GM19455 (cell line): ENCODE results near the gene APOB.

Source experiments
- ATAC-seq: cut with Tn5 transposase; IDR thresholded peaks from one replicate; pipeline ENCODE4 v1.9.1; 2021; ENCODE audit not compliant: unreplicated experiment

The APOB gene

DNA sequence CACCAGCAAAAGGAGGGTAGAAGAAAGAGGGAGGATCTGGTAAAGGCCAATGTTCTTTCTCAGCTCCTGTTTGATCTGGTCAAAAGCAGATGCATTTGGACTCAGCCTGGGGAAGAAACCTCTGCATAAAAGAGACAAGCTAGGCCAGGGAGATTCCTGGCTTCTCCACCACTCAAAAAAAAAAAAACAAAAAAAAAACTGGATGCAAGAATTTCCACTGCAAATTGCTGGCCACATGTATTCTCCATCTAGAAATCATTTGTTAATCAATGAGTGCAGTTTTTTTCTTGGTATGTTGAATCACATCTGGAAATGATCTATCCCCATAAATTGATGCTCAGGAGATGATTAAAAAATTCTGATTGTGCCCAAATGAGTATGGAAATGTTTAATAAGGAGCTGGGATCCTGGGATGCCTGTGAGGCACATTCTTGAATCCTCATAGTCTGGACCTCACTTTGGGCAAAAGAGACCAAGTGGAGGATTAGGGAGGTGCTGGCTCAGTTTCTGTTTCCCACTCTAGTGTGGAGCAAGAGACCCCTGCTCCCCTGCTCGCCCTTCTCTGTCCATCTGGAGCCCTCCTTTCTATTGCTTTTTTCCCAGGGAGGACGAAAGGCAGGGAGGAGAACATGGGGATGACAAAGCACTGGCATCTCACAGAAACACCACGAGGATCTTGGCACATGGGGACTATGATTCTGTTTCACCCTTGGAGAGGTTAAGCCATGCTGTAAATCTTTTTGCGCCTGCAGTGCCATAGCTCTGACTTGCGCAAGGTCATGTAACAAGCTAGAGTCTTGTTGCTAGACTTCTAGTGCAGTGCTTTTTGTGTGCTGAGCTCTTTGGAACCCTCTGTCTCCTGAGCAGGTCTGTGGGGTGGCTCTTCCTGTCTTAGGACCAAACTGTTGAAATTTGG, 57.6 kb downstream of the APOB start:
- no peak for ATAC-seq

DNA sequence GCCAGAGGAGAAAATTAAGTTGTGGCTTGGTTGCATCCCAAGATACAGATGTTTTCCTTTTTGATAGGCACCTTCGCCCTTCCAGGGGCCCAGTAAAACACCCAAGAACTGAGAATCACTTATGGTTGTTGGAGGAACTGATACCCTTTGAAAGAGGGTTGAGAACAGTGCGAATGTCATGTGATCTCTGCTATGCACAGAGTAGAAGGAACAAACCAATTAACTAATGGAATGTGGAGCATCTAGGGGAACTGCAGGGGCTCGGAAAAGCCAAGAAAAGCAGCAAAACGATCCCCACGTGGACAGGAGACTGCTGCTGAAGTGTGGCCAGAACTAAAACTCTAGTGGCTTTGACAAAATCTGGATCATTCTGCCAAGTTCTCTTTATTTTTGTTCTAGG, 58.8 kb downstream of the APOB start:
- ATAC-seq = no peak

DNA sequence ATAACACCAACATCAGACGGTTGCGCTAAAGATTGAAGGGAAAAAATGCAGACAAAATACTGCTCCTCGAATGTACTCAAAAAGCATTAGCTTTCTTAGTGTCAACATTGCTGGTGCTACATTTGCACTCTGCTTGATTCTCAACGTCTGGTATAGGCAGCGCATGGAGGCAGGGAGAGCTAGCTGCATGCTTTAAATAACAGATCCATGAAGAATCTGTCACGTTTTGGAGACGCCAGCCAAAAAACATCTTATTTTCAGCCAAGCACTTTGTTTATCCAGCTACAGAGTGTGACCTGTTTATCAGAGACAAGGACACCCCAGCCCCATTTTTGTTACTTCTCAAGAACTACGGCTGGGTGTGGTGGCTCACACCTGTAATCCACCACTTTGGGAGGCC, 59.5 kb downstream of the APOB start:
- no peak for ATAC-seq

DNA sequence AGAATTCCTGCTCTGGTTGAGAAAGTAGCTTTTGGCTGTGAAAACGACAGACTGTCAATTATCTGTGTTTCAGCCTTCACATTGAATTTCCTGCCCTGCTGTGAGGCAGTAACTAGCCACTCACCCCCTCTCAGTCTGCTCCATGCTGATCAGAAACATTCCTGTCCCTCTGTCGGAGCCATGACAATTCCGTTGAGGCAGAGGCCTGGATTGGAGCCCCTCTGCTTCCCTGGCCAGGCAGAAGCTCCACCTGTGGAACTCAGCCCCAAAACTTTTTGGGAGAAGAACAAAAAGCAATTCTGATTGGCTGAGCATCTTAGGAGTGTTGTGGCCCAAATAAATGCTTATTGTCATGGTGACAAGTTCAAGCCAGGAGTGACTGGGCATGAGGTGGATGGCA, 60.0 kb downstream of the APOB start:
- no peak for ATAC-seq

DNA sequence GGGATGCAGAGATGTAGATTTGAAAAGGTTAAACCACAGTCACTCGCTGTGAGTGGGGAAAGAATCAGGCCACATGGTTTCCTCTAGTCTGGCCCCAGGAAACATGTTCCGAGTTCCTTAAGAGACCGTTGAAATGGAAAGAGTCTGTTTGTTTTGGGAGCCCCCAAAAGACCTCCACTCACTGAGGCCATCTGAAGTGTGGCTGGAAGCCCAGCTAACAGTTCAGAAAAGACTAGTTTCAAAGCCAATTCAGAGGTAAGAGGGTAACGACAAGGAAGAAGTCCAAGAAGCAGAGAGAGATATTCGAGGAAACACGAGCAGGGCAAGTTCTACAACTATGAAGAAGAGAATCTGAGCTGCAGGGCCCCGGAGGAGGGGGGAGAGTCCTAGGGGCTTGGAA, 61.0 kb downstream of the APOB start:
- no peak for ATAC-seq

- no peak for ATAC-seq
These were observed 66.2 kb downstream of the APOB start for GRCh38 chr2:20977520-20978180.

DNA sequence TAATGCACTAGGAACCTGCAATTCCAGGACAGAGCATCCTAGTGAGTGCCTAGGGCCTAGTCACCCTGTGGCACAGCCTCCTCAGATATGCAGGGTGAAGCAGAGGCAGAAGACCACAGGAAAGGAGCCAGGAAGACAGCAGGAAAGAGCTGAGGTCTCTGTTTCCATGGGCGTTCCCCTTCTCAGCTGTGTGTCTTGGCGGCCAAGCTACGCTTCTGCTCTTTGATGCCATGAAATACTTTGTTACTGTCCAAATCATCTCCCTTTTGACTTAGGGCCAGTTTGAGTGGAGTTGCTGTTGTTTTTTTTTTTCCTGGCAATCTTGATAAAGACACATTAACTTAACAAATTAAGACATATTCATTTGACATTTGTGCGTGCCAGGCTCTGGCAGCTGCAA, 67.3 kb downstream of the APOB start:
- ATAC-seq = no peak

- ATAC-seq = no peak
These were observed 70.9 kb downstream of the APOB start for GRCh38 chr2:20972792-20973565.

- no peak for ATAC-seq
These were observed 71.8 kb downstream of the APOB start for GRCh38 chr2:20972110-20972509.

GRCh38 chr2:20970068-20970467, 73.8 kb downstream of the APOB start:
- no peak for ATAC-seq

DNA sequence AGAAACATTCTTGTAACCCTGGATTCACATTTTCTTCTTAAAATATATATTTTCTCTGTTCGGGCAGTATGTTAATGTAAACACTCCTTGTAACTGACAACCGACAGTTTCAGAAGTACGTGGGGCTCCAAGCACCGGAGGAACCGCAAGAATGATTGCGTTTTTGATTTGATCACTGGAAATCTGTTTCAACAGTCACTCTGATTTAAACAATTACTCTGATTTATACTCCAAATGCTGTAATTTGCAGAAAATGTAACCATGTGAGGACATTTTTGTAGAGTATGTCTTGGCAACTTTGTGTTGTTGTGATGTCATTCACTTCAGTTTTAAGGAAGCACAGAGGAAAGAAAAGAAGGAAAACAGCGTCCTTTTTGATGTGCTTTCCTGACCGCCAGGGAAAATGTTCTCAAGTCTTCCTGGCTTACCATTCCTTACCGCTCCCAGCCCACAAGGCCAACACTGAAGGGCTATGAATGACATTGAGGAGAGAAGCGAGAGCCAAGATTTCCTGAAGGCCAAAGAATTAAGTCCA, 77.7 kb downstream of the APOB start:
- no peak for ATAC-seq

GRCh38 chr2:20965221-20965620, 78.7 kb downstream of the APOB start:
- ATAC-seq = no peak

- ATAC-seq = no peak
These were observed 80.0 kb downstream of the APOB start for GRCh38 chr2:20963867-20964266.

- ATAC-seq = peak; percentile 71
These were observed 80.8 kb downstream of the APOB start for GRCh38 chr2:20962939-20963557.

- no peak for ATAC-seq
These were observed 82.0 kb downstream of the APOB start for GRCh38 chr2:20961858-20962257.

GRCh38 chr2:20960003-20960402, 83.9 kb downstream of the APOB start:
- no peak for ATAC-seq

DNA sequence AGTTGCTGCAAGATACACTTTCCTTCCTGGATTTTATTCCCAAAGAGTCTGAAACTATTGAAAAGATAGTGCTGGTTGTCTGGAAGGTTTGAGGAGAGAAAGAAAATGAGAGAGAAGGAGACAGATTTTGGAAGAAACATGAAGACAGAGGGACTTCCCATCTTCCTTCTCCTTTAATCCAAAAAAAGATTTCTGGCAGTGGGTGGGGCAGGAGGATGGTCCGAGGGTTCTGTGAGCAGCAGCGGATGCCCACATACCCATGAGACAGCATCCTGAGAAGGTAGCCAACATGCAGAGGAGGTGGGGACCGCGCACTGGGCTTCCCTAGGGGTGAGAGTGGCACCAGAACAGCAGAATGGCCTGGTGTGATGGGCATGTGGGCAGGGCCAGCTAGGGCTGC, 84.6 kb downstream of the APOB start:
- no peak for ATAC-seq

DNA sequence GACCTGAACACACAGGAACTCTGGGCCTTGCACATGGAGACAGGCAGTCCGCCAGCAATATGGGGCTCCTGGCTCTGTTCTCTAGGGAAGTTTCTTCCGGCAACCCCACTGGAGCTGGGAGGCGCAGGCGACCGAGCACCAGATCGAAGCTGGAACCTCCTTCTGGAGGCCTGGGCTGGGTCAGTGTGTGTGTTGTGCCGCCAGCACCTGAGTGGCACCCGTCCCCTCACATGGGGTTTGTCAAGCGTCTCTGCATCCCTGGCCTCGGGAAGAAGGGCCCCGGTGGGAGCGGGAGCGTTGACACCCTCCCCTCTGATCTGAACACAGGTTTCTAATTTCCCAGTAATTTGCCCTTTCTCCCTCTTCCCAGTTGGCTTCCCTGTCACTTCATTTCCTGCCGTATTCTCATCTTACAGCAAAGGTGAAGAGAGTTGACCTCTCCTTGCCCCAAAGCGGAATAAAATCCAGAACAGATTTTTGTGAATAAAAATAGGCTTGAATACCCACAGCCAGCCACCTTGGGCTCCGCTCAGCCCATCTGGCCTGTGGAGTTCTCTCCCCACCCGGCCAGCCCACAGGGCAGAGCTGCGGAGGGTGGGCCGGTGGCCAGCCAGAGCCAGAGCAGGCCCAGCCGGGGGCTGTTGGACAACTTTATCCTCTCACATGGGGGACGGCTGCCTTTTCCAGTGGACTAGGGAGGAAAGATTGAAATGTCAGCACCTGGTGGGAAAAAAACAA, 85.9 kb downstream of the APOB start:
- no peak for ATAC-seq

DNA sequence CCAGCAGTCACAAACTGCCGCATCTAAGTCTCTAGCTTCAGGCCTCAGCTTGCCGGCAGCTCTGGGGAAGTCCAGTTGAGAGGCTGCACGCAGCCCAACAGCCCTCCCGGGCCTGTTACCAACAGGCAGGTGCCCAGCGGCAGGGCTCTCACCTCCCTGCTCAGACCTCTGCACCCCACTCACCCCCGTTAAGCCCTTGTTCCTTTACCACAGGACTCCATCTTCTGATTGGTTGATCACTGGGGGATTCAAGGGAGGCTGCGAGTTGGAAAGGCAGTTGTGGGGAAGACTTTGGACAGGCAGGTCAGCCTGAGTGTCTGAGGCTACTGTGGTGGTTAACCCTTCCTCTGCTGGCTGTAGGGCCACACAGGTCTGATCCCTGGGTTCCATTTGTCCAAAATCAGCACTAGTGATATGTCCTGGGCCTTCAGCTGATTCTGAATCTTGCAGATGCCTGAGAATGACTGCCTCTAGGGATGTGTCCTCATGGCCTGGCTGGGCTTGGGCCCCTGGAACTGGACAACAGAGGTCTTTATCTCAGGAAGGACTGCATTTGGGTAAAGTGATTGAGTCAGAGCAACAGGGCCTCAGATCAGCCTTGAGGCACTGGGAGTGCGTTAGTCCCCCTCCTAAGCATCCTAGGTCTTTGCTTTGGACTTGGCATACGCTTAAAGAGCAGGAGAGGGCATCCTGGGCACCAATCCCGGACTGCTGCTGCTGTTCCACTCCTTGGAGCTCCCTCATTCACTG, 88.4 kb downstream of the APOB start:
- no peak for ATAC-seq
